A549 (cell line): ENCODE data around the gene MPDU1.

ENCODE experiments used
- CEBPB ChIP-seq, 2 experiments: fragments of >200 bp in 1 of 2; sonication (Bioruptor Twin) in 1 of 2; formaldehyde crosslinking in 1 of 2; IDR thresholded peaks; 2 replicates each; pipeline ENCODE4 v1.6.1; 2012 to 2016
- CHD4 ChIP-seq: fragments of 200-600 bp; sonication (generic); IDR thresholded peaks from 2 replicates; pipeline ENCODE4 v1.6.1; 2016; ENCODE audit warnings: antibody characterized with exemption, mild to moderate bottlenecking, borderline replicate concordance
- CTCF ChIP-seq: fragments of >200 bp; sonication (Bioruptor Twin); formaldehyde crosslinking; IDR thresholded peaks from 3 replicates; pipeline ENCODE4 v1.5.1; 2016
- HOXA7 ChIP-seq: fragments of 250-450 bp; sonication (Bioruptor Pico); IDR thresholded peaks from 2 replicates; pipeline ENCODE4 v1.5.0; 2020; ENCODE audit warnings: mild to moderate bottlenecking, moderate library complexity
- JUN ChIP-seq, 2 experiments: fragments of >200 bp; sonication (Bioruptor Twin); formaldehyde crosslinking; IDR thresholded peaks; 2 replicates in 1 of 2; 3 replicates in 1 of 2; pipeline ENCODE4 v1.6.1; 2016 to 2017
- KDM1A ChIP-seq: fragments of 200-600 bp; sonication (generic); IDR thresholded peaks from 2 replicates; pipeline ENCODE4 v1.6.1; 2016; ENCODE audit warnings: low read depth, mild to moderate bottlenecking
- NR3C1 ChIP-seq: fragments of >200 bp; sonication (Bioruptor Twin); formaldehyde crosslinking; IDR thresholded peaks from 3 replicates; pipeline ENCODE4 v1.6.1; 2017
- POLR2A ChIP-seq: IDR thresholded peaks from 2 replicates; pipeline ENCODE4 v1.6.1; 2012; ENCODE audit warnings: mild to moderate bottlenecking, low read length
- TF ChIP-seq, protein P1 (sequence below): fragments of 250-450 bp; sonication (Bioruptor Pico); IDR thresholded peaks from 2 replicates; pipeline ENCODE4 v1.5.0; 2021; ENCODE audit warnings: mild to moderate bottlenecking, moderate library complexity, borderline replicate concordance

- no peak for TF ChIP-seq CHD4
- no peak for TF ChIP-seq CEBPB (IDR thresholded peaks at IDR 0.05)
- TF ChIP-seq KDM1A = no peak
- TF ChIP-seq NR3C1 = no peak
- TF ChIP-seq, protein P1, sequence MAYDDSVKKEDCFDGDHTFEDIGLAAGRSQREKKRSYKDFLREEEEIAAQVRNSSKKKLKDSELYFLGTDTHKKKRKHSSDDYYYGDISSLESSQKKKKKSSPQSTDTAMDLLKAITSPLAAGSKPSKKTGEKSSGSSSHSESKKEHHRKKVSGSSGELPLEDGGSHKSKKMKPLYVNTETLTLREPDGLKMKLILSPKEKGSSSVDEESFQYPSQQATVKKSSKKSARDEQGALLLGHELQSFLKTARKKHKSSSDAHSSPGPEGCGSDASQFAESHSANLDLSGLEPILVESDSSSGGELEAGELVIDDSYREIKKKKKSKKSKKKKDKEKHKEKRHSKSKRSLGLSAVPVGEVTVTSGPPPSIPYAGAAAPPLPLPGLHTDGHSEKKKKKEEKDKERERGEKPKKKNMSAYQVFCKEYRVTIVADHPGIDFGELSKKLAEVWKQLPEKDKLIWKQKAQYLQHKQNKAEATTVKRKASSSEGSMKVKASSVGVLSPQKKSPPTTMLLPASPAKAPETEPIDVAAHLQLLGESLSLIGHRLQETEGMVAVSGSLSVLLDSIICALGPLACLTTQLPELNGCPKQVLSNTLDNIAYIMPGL (CRISPR knock-in tag) = no peak
- TF ChIP-seq HOXA7 (CRISPR knock-in tag) = no peak
- TF ChIP-seq CTCF = no peak
- TF ChIP-seq POLR2A = no peak
- no peak for TF ChIP-seq JUN (IDR thresholded peaks at IDR 0.05)
Observed at GRCh38 chr17:7588553-7589203, 5.0 kb downstream of the MPDU1 start.
